ENCODE data around the gene GMCL1.
"Not testable (repeated sequence)": the region's sequence is repeated elsewhere in the genome, so short reads cannot be mapped to it uniquely, and the experiment has no call there.

Gene GMCL1

GRCh38 chr2:69863298-69863697 is 33.8 kb downstream of the GMCL1 start:
- no peak for DNase-seq

GRCh38 chr2:69888451-69888850 is 59.0 kb downstream of the GMCL1 start:
- no peak for DNase-seq

GRCh38 chr2:69889302-69889701 is 59.8 kb downstream of the GMCL1 start:
- no peak for DNase-seq

- DNase-seq = no peak
Measured at GRCh38 chr2:69890881-69891280, 61.4 kb downstream of the GMCL1 start.

GRCh38 chr2:69892838-69893424 is 63.5 kb downstream of the GMCL1 start:
- DNase-seq = not testable (repeated sequence)

- DNase-seq = peak; percentile 62
Measured at GRCh38 chr2:69893684-69894551, 64.5 kb downstream of the GMCL1 start, which contains the start of gene SNRNP27. Gene SNRNP27 (plus strand): TSS chr2:69893956. CDS start chr2:69893985, 29 bp downstream.

- not testable (repeated sequence) for DNase-seq
Measured at GRCh38 chr2:69894737-69895136, 65.3 kb downstream of the GMCL1 start.

GRCh38 chr2:69902213-69902922 is 72.9 kb downstream of the GMCL1 start:
- no peak for DNase-seq

GRCh38 chr2:69907216-69907615 is 77.8 kb downstream of the GMCL1 start:
- no peak for DNase-seq

GRCh38 chr2:69911985-69912563 is 82.6 kb downstream of the GMCL1 start:
- DNase-seq = peak; percentile 9

- peak; percentile 100 for DNase-seq
Measured at GRCh38 chr2:69914164-69914949, 84.9 kb downstream of the GMCL1 start.

GRCh38 chr2:69914950-69915945 is 85.8 kb downstream of the GMCL1 start, which contains the start of gene MXD1:
Gene MXD1 (plus strand): TSS chr2:69915109. CDS start chr2:69915331, 222 bp downstream.
- DNase-seq = no peak

GRCh38 chr2:69916106-69916505 is 86.6 kb downstream of the GMCL1 start:
- DNase-seq = no peak

GRCh38 chr2:69917852-69918251 is 88.4 kb downstream of the GMCL1 start:
- DNase-seq = no peak

GRCh38 chr2:69918401-69918800 is 88.9 kb downstream of the GMCL1 start:
- DNase-seq = no peak

GRCh38 chr2:69923116-69923515 is 93.7 kb downstream of the GMCL1 start:
- no peak for DNase-seq

GRCh38 chr2:69926849-69927515 is 97.5 kb downstream of the GMCL1 start:
- no peak for DNase-seq

Data from DMS 273 treated with DMSO at 0.1 percent for 48 hours (cell line).